RWPE1 (cell line): ENCODE measurements around the gene MARS2.

ENCODE experiments used
- CTCF ChIA-PET: fragments of 350-600 bp; sonication (Branson Sonifier 250); formaldehyde crosslinking; extraction: SDS; loops from one replicate; lab custom pipeline; 2021; lab: Yijun Ruan, JAX
- POLR2A ChIA-PET: fragments of 400-600 bp; formaldehyde crosslinking; extraction: SDS; loops from one replicate; lab custom pipeline; 2020; ENCODE audit warnings: antibody characterized with exemption; ENCODE audit not compliant: low non-redundant PET; lab: Yijun Ruan, JAX
- DNase-seq: peaks from one replicate; pipeline ENCODE4 v3.0.0; 2012; ENCODE audit warnings: low spot score
- H3K27ac ChIP-seq: fragments of 450-650 bp; 2 replicates; pipeline ENCODE4 v1.5.1; 2017
- CTCF ChIP-seq: fragments of 450-650 bp; conservative IDR thresholded peaks from 2 replicates; pipeline ENCODE4 v1.5.1; 2017; ENCODE audit warnings: low read depth, mild to moderate bottlenecking

MARS2 gene

GRCh38 chr2:197705121-197705911 lies at the start of gene MARS2:
MARS2 (plus strand) TSS chr2:197705369; CDS start chr2:197705406, 37 bp downstream.
- peak within 1 kb of the TSS; percentile 75 for H3K27ac ChIP-seq
- peak; percentile 92 for DNase-seq
- CTCF ChIA-PET, result interaction anchor here (0.6 kb wide), 1 partner anchor 108 kb away, joined by 3 read pairs; no protein-coding TSS in a partner anchor
- no peak for TF ChIP-seq CTCF
- POLR2A ChIA-PET, result no interaction called here

- CTCF ChIA-PET, result no interaction called here
- POLR2A ChIA-PET, result no interaction called here
- TF ChIP-seq CTCF, result no peak
- no peak overlapping the region for H3K27ac ChIP-seq
- DNase-seq, result no peak
Observed at GRCh38 chr2:197657562-197657961, 47.6 kb upstream of the MARS2 start.

GRCh38 chr2:197661626-197662025 lies 43.5 kb upstream of the MARS2 start:
- DNase-seq, result no peak
- TF ChIP-seq CTCF, result no peak
- CTCF ChIA-PET, result no interaction called here
- H3K27ac ChIP-seq, result no peak overlapping the region
- POLR2A ChIA-PET, result no interaction called here

GRCh38 chr2:197666277-197666676 lies 38.9 kb upstream of the MARS2 start:
- no peak for TF ChIP-seq CTCF
- ChIA-PET POLR2A (no interaction called here), CTCF (no interaction called here)
- H3K27ac ChIP-seq, result no peak overlapping the region
- DNase-seq, result no peak

GRCh38 chr2:197668296-197668695 lies 36.9 kb upstream of the MARS2 start:
- no peak overlapping the region for H3K27ac ChIP-seq
- DNase-seq, result no peak
- TF ChIP-seq CTCF, result no peak
- CTCF ChIA-PET, result no interaction called here
- POLR2A ChIA-PET, result no interaction called here

GRCh38 chr2:197669077-197669476 lies 36.1 kb upstream of the MARS2 start:
- no peak for DNase-seq
- POLR2A ChIA-PET, result no interaction called here
- no peak for TF ChIP-seq CTCF
- H3K27ac ChIP-seq, result no peak overlapping the region
- CTCF ChIA-PET, result no interaction called here
